ENCODE results near the gene MAP2K6.

GRCh38 chr17:69575346-69575761 lies 160.9 kb downstream of the MAP2K6 start:
- TF ChIP-seq, protein P1, sequence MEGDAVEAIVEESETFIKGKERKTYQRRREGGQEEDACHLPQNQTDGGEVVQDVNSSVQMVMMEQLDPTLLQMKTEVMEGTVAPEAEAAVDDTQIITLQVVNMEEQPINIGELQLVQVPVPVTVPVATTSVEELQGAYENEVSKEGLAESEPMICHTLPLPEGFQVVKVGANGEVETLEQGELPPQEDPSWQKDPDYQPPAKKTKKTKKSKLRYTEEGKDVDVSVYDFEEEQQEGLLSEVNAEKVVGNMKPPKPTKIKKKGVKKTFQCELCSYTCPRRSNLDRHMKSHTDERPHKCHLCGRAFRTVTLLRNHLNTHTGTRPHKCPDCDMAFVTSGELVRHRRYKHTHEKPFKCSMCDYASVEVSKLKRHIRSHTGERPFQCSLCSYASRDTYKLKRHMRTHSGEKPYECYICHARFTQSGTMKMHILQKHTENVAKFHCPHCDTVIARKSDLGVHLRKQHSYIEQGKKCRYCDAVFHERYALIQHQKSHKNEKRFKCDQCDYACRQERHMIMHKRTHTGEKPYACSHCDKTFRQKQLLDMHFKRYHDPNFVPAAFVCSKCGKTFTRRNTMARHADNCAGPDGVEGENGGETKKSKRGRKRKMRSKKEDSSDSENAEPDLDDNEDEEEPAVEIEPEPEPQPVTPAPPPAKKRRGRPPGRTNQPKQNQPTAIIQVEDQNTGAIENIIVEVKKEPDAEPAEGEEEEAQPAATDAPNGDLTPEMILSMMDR (optimal IDR thresholded peaks at IDR 0.05 in 1 of 3, IDR thresholded peaks at IDR 0.05 in 1 of 3, conservative IDR thresholded peaks at IDR 0.05 in 1 of 3; ENCODE audit: extremely low read depth in 1 of 3, insufficient read depth in 2 of 3, low read length in 3 of 3) = no peak
- TF ChIP-seq EZH2 (IDR thresholded peaks at IDR 0.05; ENCODE audit: low read length) = no peak

Measured in keratinocyte (primary cell).